H9 (cell line): ENCODE results near the gene ATXN7L3. TPM values are rescaled to one million over a fixed set of nuclear protein-coding genes. Genes with fewer than 3 reads are reported as not detected.

ENCODE experiments used
- DNase-seq: peaks from one replicate; pipeline ENCODE4 v3.0.0-alpha.2; 2017
- H2AFZ ChIP-seq: one replicate; pipeline ENCODE4 v1.6.1; 2013; ENCODE audit warnings: mild to moderate bottlenecking, low read length, control low read depth, moderate library complexity
- H2AK5ac ChIP-seq: 2 replicates; pipeline ENCODE4 v1.6.1; 2013; ENCODE audit warnings: low read length, control low read depth, mixed read lengths; ENCODE audit not compliant: insufficient read length
- H2BK120ac ChIP-seq: one replicate; pipeline ENCODE4 v1.6.1; 2013; ENCODE audit warnings: low read depth, mild to moderate bottlenecking, low read length, control low read depth, inconsistent platforms; ENCODE audit not compliant: poor library complexity, severe bottlenecking
- H2BK12ac ChIP-seq: 2 replicates; pipeline ENCODE4 v1.6.1; 2013; ENCODE audit warnings: low read length, control low read depth, mixed read lengths, low read depth; ENCODE audit not compliant: insufficient read length
- H2BK15ac ChIP-seq: 2 replicates; pipeline ENCODE4 v1.6.1; 2013; ENCODE audit warnings: low read depth, low read length, control low read depth
- H2BK20ac ChIP-seq: one replicate; pipeline ENCODE4 v1.6.1; 2013; ENCODE audit warnings: low read depth, mild to moderate bottlenecking, low read length, control low read depth, inconsistent platforms; ENCODE audit not compliant: poor library complexity, severe bottlenecking
- H2BK5ac ChIP-seq: 2 replicates; pipeline ENCODE4 v1.6.1; 2013; ENCODE audit warnings: low read length, control low read depth, mixed read lengths; ENCODE audit not compliant: insufficient read length
- H3K14ac ChIP-seq: 2 replicates; pipeline ENCODE4 v1.6.1; 2013; ENCODE audit warnings: low read length, control low read depth; ENCODE audit not compliant: insufficient read depth
- H3K18ac ChIP-seq: 2 replicates; pipeline ENCODE4 v1.6.1; 2013; ENCODE audit warnings: low read depth, mild to moderate bottlenecking, mixed read lengths, low read length, control low read depth; ENCODE audit not compliant: insufficient read length
- H3K23ac ChIP-seq: 2 replicates; pipeline ENCODE4 v1.6.1; 2013; ENCODE audit warnings: low read length, control low read depth, mixed read lengths, low read depth; ENCODE audit not compliant: insufficient read length
- H3K23me2 ChIP-seq: 2 replicates; pipeline ENCODE4 v1.6.1; 2013; ENCODE audit warnings: low read depth, mild to moderate bottlenecking, mixed read lengths, low read length, control low read depth; ENCODE audit not compliant: insufficient read length, poor library complexity, severe bottlenecking
- H3K27ac ChIP-seq: 2 replicates; pipeline ENCODE4 v1.5.1; 2013; ENCODE audit warnings: low read length, control low read depth, mixed read lengths, low read depth; ENCODE audit not compliant: insufficient read length
- H3K27me3 ChIP-seq: 2 replicates; pipeline ENCODE4 v1.6.1; 2013; ENCODE audit warnings: low read length, control low read depth, inconsistent platforms; ENCODE audit not compliant: insufficient read depth
- H3K4ac ChIP-seq: 2 replicates; pipeline ENCODE4 v1.6.1; 2013; ENCODE audit warnings: low read depth, mild to moderate bottlenecking, control low read depth, inconsistent platforms, low read length, moderate library complexity
- H3K4me1 ChIP-seq: 2 replicates; pipeline ENCODE4 v1.6.1; 2013; ENCODE audit warnings: low read length, control low read depth, inconsistent platforms; ENCODE audit not compliant: insufficient read depth
- H3K4me2 ChIP-seq: 2 replicates; pipeline ENCODE4 v1.6.1; 2013; ENCODE audit warnings: low read length, control low read depth, mixed read lengths; ENCODE audit not compliant: insufficient read length, insufficient read depth
- H3K56ac ChIP-seq: 2 replicates; pipeline ENCODE4 v1.6.1; 2013; ENCODE audit warnings: low read depth, mild to moderate bottlenecking, mixed read lengths, low read length, control low read depth; ENCODE audit not compliant: insufficient read length
- H3K79me1 ChIP-seq: 2 replicates; pipeline ENCODE4 v1.6.1; 2013; ENCODE audit warnings: low read depth, mild to moderate bottlenecking, moderate library complexity, low read length, control low read depth, inconsistent platforms; ENCODE audit not compliant: insufficient read depth, poor library complexity, severe bottlenecking
- H3K79me2 ChIP-seq: 2 replicates; pipeline ENCODE4 v1.6.1; 2013; ENCODE audit warnings: low read length, control low read depth, inconsistent platforms; ENCODE audit not compliant: insufficient read depth
- H3K9ac ChIP-seq: 2 replicates; pipeline ENCODE4 v1.6.1; 2013; ENCODE audit warnings: low read length, control low read depth, mixed read lengths; ENCODE audit not compliant: insufficient read length; ENCODE audit errors: extremely low read depth
- H3K9me3 ChIP-seq: one replicate; pipeline ENCODE4 v1.6.1; 2013; ENCODE audit warnings: low read depth, low read length, inconsistent platforms; ENCODE audit not compliant: control insufficient read depth
- H3T11ph ChIP-seq: one replicate; pipeline ENCODE4 v1.6.1; 2013; ENCODE audit warnings: mild to moderate bottlenecking, low read length, control low read depth, inconsistent platforms
- H4K20me1 ChIP-seq: one replicate; pipeline ENCODE4 v1.6.1; 2013; ENCODE audit not compliant: control insufficient read depth, insufficient read length, insufficient read depth
- H4K5ac ChIP-seq: 2 replicates; pipeline ENCODE4 v1.6.1; 2013; ENCODE audit warnings: low read depth, mild to moderate bottlenecking, mixed read lengths, low read length, control low read depth; ENCODE audit not compliant: insufficient read length
- H4K8ac ChIP-seq: replicated peaks from 2 replicates; pipeline ENCODE4 v1.6.1; 2013; ENCODE audit warnings: low read length, control low read depth, mixed read lengths, low read depth; ENCODE audit not compliant: insufficient read length
- H4K91ac ChIP-seq: 2 replicates; pipeline ENCODE4 v1.6.1; 2013; ENCODE audit warnings: low read depth, mild to moderate bottlenecking, moderate library complexity, mixed read lengths, low read length, control low read depth; ENCODE audit not compliant: insufficient read length
- H3K27ac Mint-ChIP-seq, 3 experiments: 2 replicates in 2 of 3; 3 replicates in 1 of 3; pipeline ENCODE4 v1.8.0; 2020 to 2021; ENCODE audit warnings: mixed read lengths in 3 of 3, mild to moderate bottlenecking in 1 of 3, moderate library complexity in 1 of 3
- H3K27me3 Mint-ChIP-seq: 2 replicates; pipeline ENCODE4 v1.8.0; 2021; ENCODE audit warnings: low read depth, mild to moderate bottlenecking, moderate library complexity, mixed read lengths
- H3K36me3 Mint-ChIP-seq, 3 experiments: 2 replicates in 2 of 3; 3 replicates in 1 of 3; pipeline ENCODE4 v1.8.0; 2020 to 2021; ENCODE audit warnings: low read depth in 3 of 3, mixed read lengths in 3 of 3; ENCODE audit not compliant: insufficient read depth in 1 of 3
- H3K4me1 Mint-ChIP-seq, 2 experiments: 2 replicates each; pipeline ENCODE4 v1.8.0; 2020; ENCODE audit warnings: mixed read lengths in 2 of 2
- H3K4me3 Mint-ChIP-seq, 2 experiments: 2 replicates in 1 of 2; 3 replicates in 1 of 2; pipeline ENCODE4 v1.8.0; 2020 to 2021; ENCODE audit warnings: mild to moderate bottlenecking in 2 of 2, mixed read lengths in 2 of 2, moderate library complexity in 1 of 2
- H3K9me3 Mint-ChIP-seq, 2 experiments: 2 replicates in 1 of 2; 3 replicates in 1 of 2; pipeline ENCODE4 v1.8.0; 2020; ENCODE audit warnings: mild to moderate bottlenecking in 2 of 2, mixed read lengths in 2 of 2, moderate library complexity in 1 of 2
- CTCF ChIP-seq: fragments of 200-600 bp; sonication (generic); conservative IDR thresholded peaks from 3 replicates; pipeline ENCODE4 v1.8.0; 2021; ENCODE audit warnings: antibody characterized with exemption, mild to moderate bottlenecking
- WGBS: extraction: QIAGEN DNeasy Blood & Tissue Kit; methylation state at CpG from one replicate; pipeline ENCODE4 v1.1.7; 2013; ENCODE audit warnings: missing lambda C conversion rate, low lambda C conversion rate, mixed read lengths; ENCODE audit not compliant: insufficient read length; ENCODE audit errors: extremely low coverage; 5-methylcytosine and 5-hydroxymethylcytosine counted together
- total RNA-seq: library from RNA; stranded (reverse); gene quantifications from 2 replicates; pipeline ENCODE4 v1.2.1, GENCODE V29; 2021

Gene ATXN7L3
- total RNA-seq, 1 experiment from 2014 or later, result 125 TPM

GRCh38 chr17:44232061-44232460, 32.4 kb upstream of the ATXN7L3 start:
- H3K9ac ChIP-seq, result no peak overlapping the region
- WGBS, result no CpG with 5 or more reads among the region's 7 CpGs
- H3K4me2 ChIP-seq, result no peak overlapping the region
- H2AK5ac ChIP-seq, result no peak overlapping the region
- Mint-ChIP-seq H3K9me3 (peaks cover 0 to 5% of the 10 kb centered on the region in 2 experiments; a peak in 2 of 5 replicates), H3K27me3 (peaks cover 15% of the 10 kb centered on the region), H3K4me3 (no peak overlapping the region), H3K36me3 (peaks cover 0 to 2% (median 0%) of the 10 kb centered on the region in 3 experiments; a peak in 1 of 7 replicates), H3K4me1 (no peaks in the 10 kb centered on the region; a peak in 1 of 4 replicates), H3K27ac (no peak overlapping the region)
- H3T11ph ChIP-seq, result no peak overlapping the region
- H3K4ac ChIP-seq, result no peak overlapping the region
- TF ChIP-seq CTCF, result no peak
- H2AFZ ChIP-seq, result no peak overlapping the region
- no peak overlapping the region for H2BK12ac ChIP-seq
- H4K20me1 ChIP-seq, result no peaks in the 10 kb centered on the region
- no peak overlapping the region for H2BK5ac ChIP-seq
- no peak overlapping the region for H3K14ac ChIP-seq
- no peaks in the 10 kb centered on the region for H3K4me1 ChIP-seq
- H3K23ac ChIP-seq, result no peak overlapping the region
- no peak for DNase-seq
- H2BK20ac ChIP-seq, result no peak overlapping the region
- no peak overlapping the region for H4K8ac ChIP-seq
- H2BK15ac ChIP-seq, result no peak overlapping the region
- H2BK120ac ChIP-seq, result no peak overlapping the region
- no peaks in the 10 kb centered on the region for H3K9me3 ChIP-seq
- no peaks in the 10 kb centered on the region for H3K79me1 ChIP-seq
- H4K91ac ChIP-seq, result no peak overlapping the region
- no peak overlapping the region for H3K18ac ChIP-seq
- no peak overlapping the region for H3K56ac ChIP-seq
- H3K79me2 ChIP-seq, result no peaks in the 10 kb centered on the region
- no peak overlapping the region for H4K5ac ChIP-seq
- H3K27me3 ChIP-seq, result no peaks in the 10 kb centered on the region
- no peak overlapping the region for H3K27ac ChIP-seq
- H3K23me2 ChIP-seq, result no peaks in the 10 kb centered on the region
